HepG2 (cell line): ENCODE data around the gene NR2C1. TPM values are rescaled to one million over a fixed set of nuclear protein-coding genes. Genes with fewer than 3 reads are reported as not detected.

ENCODE experiments used
- GABPB1 ChIP-seq: IDR thresholded peaks from 2 replicates; pipeline ENCODE4 v1.6.1; 2016; ENCODE audit warnings: mild to moderate bottlenecking, missing genetic modification reagents, moderate library complexity, missing compliant biosample characterization
- MYC ChIP-seq: sonication (generic); formaldehyde crosslinking; IDR thresholded peaks from 2 replicates; pipeline ENCODE4 v1.9.0; 2021; ENCODE audit warnings: missing genetic modification reagents, borderline replicate concordance
- NCOA1 ChIP-seq: sonication (generic); formaldehyde crosslinking; IDR thresholded peaks from 2 replicates; pipeline ENCODE4 v1.9.0; 2021; ENCODE audit warnings: missing genetic modification reagents
- POGZ ChIP-seq: sonication (generic); formaldehyde crosslinking; IDR thresholded peaks from 2 replicates; pipeline ENCODE4 v1.4.0; 2020; ENCODE audit warnings: mild to moderate bottlenecking, missing genetic modification reagents
- ZBTB37 ChIP-seq: sonication (generic); formaldehyde crosslinking; IDR thresholded peaks from 2 replicates; pipeline ENCODE4 v1.4.0; 2020; ENCODE audit warnings: mild to moderate bottlenecking, missing genetic modification reagents
- ZHX2 ChIP-seq, 2 experiments: sonication (generic) in 1 of 2; formaldehyde crosslinking in 1 of 2; IDR thresholded peaks; 2 replicates each; pipeline versions ENCODE4 v1.6.1 to v1.9.0; 2014 to 2022; ENCODE audit warnings: antibody characterized with exemption in 1 of 2, borderline replicate concordance in 1 of 2, inconsistent platforms in 1 of 2, low read depth in 1 of 2, missing genetic modification reagents in 1 of 2
- ZNF3 ChIP-seq: IDR thresholded peaks from 2 replicates; pipeline ENCODE4 v1.7.0; 2017; ENCODE audit warnings: inconsistent platforms
- ZNF574 ChIP-seq: sonication (generic); formaldehyde crosslinking; IDR thresholded peaks from 2 replicates; pipeline ENCODE4 v1.4.0; 2020; ENCODE audit warnings: missing genetic modification reagents
- ZSCAN25 ChIP-seq: sonication (generic); formaldehyde crosslinking; IDR thresholded peaks from 2 replicates; pipeline ENCODE4 v1.8.0; 2022; ENCODE audit warnings: mild to moderate bottlenecking, missing genetic modification reagents
- polyA plus RNA-seq, 8 experiments: library from polyadenylated mRNA; depleted of rRNA in 3 of 8; stranded (reverse) in 7 of 8; unstranded in 1 of 8; fragments of >200 nt; fragmentation: Illumina TruSeq in 4 of 8; extraction: Trizol in 4 of 8; gene quantifications; 2 replicates each; pipeline versions ENCODE4 v1.2.1 to v1.2.3, GENCODE V29; 2011 to 2016; ENCODE audit warnings: low read depth in 4 of 8, missing spikeins in 1 of 8, mixed read lengths in 1 of 8; ENCODE audit not compliant: insufficient read depth in 1 of 8
- total RNA-seq, 5 experiments: library from RNA; depleted of rRNA; stranded (reverse); fragments of >200 nt; fragmentation: Illumina TruSeq; extraction: Trizol; gene quantifications; 2 replicates each; pipeline ENCODE4 v1.2.3, GENCODE V29; 2016; ENCODE audit warnings: low read depth in 1 of 5
- TF ChIP-seq, protein P1 (sequence below): IDR thresholded peaks from 2 replicates; pipeline ENCODE4 v1.6.1; 2018; ENCODE audit warnings: missing genetic modification reagents
- TF ChIP-seq, protein P2 (sequence below), 2 experiments: sonication (generic) in 1 of 2; formaldehyde crosslinking in 1 of 2; IDR thresholded peaks; 2 replicates each; pipeline versions ENCODE4 v1.4.0 to v1.6.1; 2018 to 2020; ENCODE audit warnings: missing genetic modification reagents in 2 of 2, borderline replicate concordance in 1 of 2, low read depth in 1 of 2, mild to moderate bottlenecking in 1 of 2, missing biosample characterization in 1 of 2
- TF ChIP-seq, protein P3 (sequence below): sonication (generic); formaldehyde crosslinking; IDR thresholded peaks from 2 replicates; pipeline ENCODE4 v1.4.0; 2020; ENCODE audit warnings: missing genetic modification reagents, low read depth, mild to moderate bottlenecking, borderline replicate concordance

The NR2C1 gene
- total and polyA plus RNA-seq, 2 of the 13 experiments (the other 11 are each of a cell fraction or from before 2014, with no cell fraction given): 38.0 to 70.8 TPM

DNA sequence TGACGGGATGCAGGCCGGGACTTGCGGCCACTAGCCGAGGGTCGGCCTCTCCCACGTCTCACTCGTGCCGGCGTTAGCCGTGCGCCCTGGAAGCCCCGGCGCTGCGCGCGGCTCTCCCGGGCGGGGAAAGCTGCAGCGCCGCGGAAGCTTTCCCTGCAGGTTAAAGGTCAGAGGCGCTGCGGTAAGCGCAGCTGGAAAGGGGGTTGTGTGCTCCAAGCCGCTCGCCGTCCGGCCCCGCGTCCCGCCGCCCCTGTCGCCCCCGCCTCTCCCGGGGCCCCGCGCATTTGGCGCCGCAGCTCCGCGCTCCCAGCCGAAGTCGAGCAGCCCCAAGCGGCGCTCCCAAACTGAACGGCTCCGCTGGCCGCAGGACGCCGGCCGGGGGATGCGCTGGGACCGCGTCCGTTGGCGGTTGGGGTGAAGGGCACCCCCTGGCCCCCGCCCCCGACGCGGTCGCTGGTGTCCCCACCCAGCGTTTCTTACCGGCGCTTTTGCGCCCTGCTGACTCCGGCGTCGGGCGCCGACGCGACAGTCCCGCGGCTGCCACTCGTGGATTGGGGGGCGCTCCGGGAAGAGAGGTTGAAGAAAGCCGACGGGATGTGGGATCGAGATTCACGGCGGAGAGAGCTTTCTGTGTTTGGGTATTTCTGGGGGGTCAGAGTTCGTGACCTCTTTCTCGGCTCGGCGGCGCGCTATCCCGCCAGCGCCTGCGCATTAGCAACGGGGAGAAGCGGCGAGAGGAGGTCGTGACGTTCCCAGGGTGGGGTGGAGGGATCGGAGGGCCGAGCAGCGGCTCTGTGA, at the start of gene NR2C1 (continued):
- no peak; the same call in 1 of the 2 replicates for TF ChIP-seq ZSCAN25 (CRISPR knock-in tag)
- TF ChIP-seq, protein P1, sequence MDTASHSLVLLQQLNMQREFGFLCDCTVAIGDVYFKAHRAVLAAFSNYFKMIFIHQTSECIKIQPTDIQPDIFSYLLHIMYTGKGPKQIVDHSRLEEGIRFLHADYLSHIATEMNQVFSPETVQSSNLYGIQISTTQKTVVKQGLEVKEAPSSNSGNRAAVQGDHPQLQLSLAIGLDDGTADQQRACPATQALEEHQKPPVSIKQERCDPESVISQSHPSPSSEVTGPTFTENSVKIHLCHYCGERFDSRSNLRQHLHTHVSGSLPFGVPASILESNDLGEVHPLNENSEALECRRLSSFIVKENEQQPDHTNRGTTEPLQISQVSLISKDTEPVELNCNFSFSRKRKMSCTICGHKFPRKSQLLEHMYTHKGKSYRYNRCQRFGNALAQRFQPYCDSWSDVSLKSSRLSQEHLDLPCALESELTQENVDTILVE (CRISPR knock-in tag): peak; percentile 34; the same call in 1 of the 2 replicates
- TF ChIP-seq ZBTB37 (CRISPR knock-in tag): 0 out of 2 replicates have a peak, but pooled peaks have one; percentile 39
- peak; percentile 100 for TF ChIP-seq POGZ (CRISPR knock-in tag)
- TF ChIP-seq MYC (CRISPR knock-in tag): peak; percentile 60; the same call in 1 of the 2 replicates
- TF ChIP-seq, protein P2, sequence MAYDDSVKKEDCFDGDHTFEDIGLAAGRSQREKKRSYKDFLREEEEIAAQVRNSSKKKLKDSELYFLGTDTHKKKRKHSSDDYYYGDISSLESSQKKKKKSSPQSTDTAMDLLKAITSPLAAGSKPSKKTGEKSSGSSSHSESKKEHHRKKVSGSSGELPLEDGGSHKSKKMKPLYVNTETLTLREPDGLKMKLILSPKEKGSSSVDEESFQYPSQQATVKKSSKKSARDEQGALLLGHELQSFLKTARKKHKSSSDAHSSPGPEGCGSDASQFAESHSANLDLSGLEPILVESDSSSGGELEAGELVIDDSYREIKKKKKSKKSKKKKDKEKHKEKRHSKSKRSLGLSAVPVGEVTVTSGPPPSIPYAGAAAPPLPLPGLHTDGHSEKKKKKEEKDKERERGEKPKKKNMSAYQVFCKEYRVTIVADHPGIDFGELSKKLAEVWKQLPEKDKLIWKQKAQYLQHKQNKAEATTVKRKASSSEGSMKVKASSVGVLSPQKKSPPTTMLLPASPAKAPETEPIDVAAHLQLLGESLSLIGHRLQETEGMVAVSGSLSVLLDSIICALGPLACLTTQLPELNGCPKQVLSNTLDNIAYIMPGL (CRISPR knock-in tag; IDR thresholded peaks at IDR 0.05; ENCODE audit: borderline replicate concordance in 1 of 2, low read depth in 1 of 2): peak; percentile 90 to 92; a peak in 3 of 4 replicates
- TF ChIP-seq GABPB1 (CRISPR knock-in tag): peak; percentile 90
- 0 out of 2 replicates have a peak, but pooled peaks have one; percentile 47 for TF ChIP-seq NCOA1 (CRISPR knock-in tag)
- TF ChIP-seq, protein P3, sequence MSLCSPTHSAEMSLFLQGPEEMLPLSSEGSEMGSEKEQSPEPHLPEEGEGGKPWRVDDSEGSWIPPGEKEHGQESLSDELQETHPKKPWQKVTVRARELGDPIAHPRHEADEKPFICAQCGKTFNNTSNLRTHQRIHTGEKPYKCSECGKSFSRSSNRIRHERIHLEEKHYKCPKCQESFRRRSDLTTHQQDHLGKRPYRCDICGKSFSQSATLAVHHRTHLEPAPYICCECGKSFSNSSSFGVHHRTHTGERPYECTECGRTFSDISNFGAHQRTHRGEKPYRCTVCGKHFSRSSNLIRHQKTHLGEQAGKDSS: peak; percentile 86; the same call in 1 of the 2 replicates
- peak; percentile 54; the same call in 1 of the 2 replicates for TF ChIP-seq ZHX2 (IDR thresholded peaks at IDR 0.05; ENCODE audit: low read depth)
- TF ChIP-seq ZHX2 (CRISPR knock-in tag; IDR thresholded peaks at IDR 0.05; ENCODE audit: borderline replicate concordance): peak; percentile 33; the same call in 1 of the 2 replicates
- peak; percentile 99 for TF ChIP-seq ZNF574 (CRISPR knock-in tag)
- TF ChIP-seq ZNF3 (CRISPR knock-in tag): no peak
